Stimulated activated CD4-positive, alpha-beta T cell treated with anti-CD3 and anti-CD28 coated beads, Interleukin-12 subunit alpha, Interleukin-12 subunit beta, amount 100 ng/mL, for 4 hours (primary cell): ENCODE measurements around the gene MARCOL.
"Not testable (repeated sequence)": the region's sequence is repeated elsewhere in the genome, so short reads cannot be mapped to it uniquely, and the experiment has no call there.

Source experiments
- DNase-seq: peaks from one replicate; pipeline ENCODE4 v3.0.0-alpha.2; 2020

The MARCOL gene

GRCh38 chr5:148268566-148268965 lies 30.2 kb downstream of the MARCOL start, which contains the start of gene SPINK13:
SPINK13 (plus strand) TSS chr5:148268794; CDS start chr5:148270073, 1,279 bp downstream.
- DNase-seq = no peak

DNA sequence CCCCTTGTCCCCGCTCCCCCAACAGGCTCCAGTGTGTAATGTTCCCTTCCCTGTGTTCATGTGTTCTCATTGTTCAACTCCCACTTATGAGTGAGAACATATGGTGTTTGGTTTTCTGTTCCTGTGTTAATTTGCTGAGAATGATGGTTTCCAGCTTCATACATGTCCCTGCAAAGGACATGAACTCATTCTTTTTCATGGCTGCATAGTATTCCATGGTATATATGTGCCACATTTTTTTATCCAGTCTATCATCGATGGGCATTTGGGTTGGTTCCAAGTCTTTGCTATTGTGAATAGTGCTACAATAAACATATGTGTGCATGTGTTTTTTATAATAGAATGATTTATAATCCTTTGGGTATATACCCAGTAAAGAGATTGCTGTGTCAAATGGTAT lies 36.8 kb downstream of the MARCOL start:
- DNase-seq = not testable (repeated sequence)

GRCh38 chr5:148280893-148281292 lies 42.6 kb downstream of the MARCOL start:
- DNase-seq = not testable (repeated sequence)

DNA sequence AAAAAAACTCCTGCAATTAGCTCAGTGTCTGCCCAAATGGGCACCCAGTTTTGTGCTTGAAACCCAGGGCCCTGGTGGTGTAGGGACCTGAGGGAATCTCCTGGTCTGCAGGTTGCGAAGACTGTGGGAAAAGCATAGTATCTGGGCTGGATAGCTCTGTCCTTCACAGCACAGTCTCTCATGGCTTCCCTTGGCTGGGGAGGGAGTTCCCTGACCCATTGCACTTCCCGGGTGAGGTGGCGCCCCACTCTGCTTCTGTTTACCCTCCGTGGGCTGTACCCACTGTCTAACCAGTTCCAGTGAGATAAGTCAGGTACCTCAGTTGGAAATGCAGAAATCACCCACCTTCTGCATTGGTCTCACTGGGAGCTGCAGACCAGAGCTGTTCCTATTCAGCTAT lies 43.0 kb downstream of the MARCOL start:
- DNase-seq = not testable (repeated sequence)

- no peak for DNase-seq
Measured at GRCh38 chr5:148290271-148291195, 52.2 kb downstream of the MARCOL start.
